Panc1 (cell line): ENCODE measurements around the gene PRKAB2. TPM values are rescaled to one million over a fixed set of nuclear protein-coding genes. Genes with fewer than 3 reads are reported as not detected.

Experiments used
- ATAC-seq: fragments of 200-7000 bp; cut with Tn5 transposase; 2 replicates; pipeline ENCODE4 v1.9.1; 2020; ENCODE audit warnings: mild to moderate bottlenecking, moderate library complexity
- BruUV-seq: library from RNA; stranded (reverse); fragments of 400-500 nt; replicated peaks from 2 replicates; lab custom pipeline; 2021; lab: Mats Ljungman, UMichigan
- CTCF ChIA-PET: fragments of 300-600 bp; sonication (Branson Sonifier 250); formaldehyde crosslinking; loops from one replicate; lab custom pipeline; 2022; ENCODE audit warnings: antibody characterized with exemption; lab: Charles Lee
- POLR2A ChIA-PET: fragments of 300-600 bp; sonication (Branson Sonifier 250); formaldehyde crosslinking; loops from one replicate; lab custom pipeline; 2022; ENCODE audit warnings: antibody characterized with exemption; lab: Charles Lee
- DNase-seq: peaks from one replicate; pipeline ENCODE4 v3.0.0-alpha.2; 2010; ENCODE audit warnings: low read depth, low spot score
- H3K27ac ChIP-seq: 2 replicates; pipeline ENCODE4 v1.5.1; 2011; ENCODE audit warnings: mild to moderate bottlenecking, low read length, inconsistent platforms
- H3K27me3 ChIP-seq: fragments of 200-500 bp; sonication (Bioruptor generic); 2 replicates; pipeline ENCODE4 v1.6.0; 2014; ENCODE audit warnings: low read length, inconsistent platforms; ENCODE audit not compliant: control insufficient read depth, insufficient read depth
- H3K36me3 ChIP-seq: fragments of 200-500 bp; sonication (Bioruptor generic); 2 replicates; pipeline ENCODE4 v1.5.1; 2014; ENCODE audit warnings: inconsistent platforms, mild to moderate bottlenecking, low read length, moderate library complexity; ENCODE audit not compliant: control insufficient read depth, insufficient read depth
- H3K4me1 ChIP-seq: 2 replicates; pipeline ENCODE4 v1.5.1; 2011; ENCODE audit warnings: inconsistent platforms, mild to moderate bottlenecking, low read length, moderate library complexity; ENCODE audit not compliant: control insufficient read depth, insufficient read depth
- H3K4me3 ChIP-seq, 2 experiments: 2 replicates each; pipeline ENCODE4 v1.5.1; 2011 to 2012; ENCODE audit warnings: low read depth in 2 of 2, low read length in 2 of 2, mild to moderate bottlenecking in 2 of 2, inconsistent platforms in 1 of 2, moderate library complexity in 1 of 2
- H3K9me3 ChIP-seq: fragments of 200-500 bp; sonication (Bioruptor generic); 2 replicates; pipeline ENCODE4 v1.5.1; 2014; ENCODE audit warnings: low read depth, mild to moderate bottlenecking, inconsistent platforms, low read length, moderate library complexity; ENCODE audit not compliant: control insufficient read depth, insufficient read depth
- POLR2AphosphoS5 ChIP-seq: IDR thresholded peaks from 2 replicates; pipeline ENCODE4 v1.6.1; 2012; ENCODE audit warnings: mild to moderate bottlenecking, low read depth, low read length, moderate library complexity
- SIN3A ChIP-seq: IDR thresholded peaks from 2 replicates; pipeline ENCODE4 v1.6.1; 2012; ENCODE audit warnings: low read depth, mild to moderate bottlenecking, low read length, moderate library complexity, borderline replicate concordance; ENCODE audit not compliant: insufficient read depth
- TCF7L2 ChIP-seq: IDR thresholded peaks from 2 replicates; pipeline ENCODE4 v1.6.1; 2011; ENCODE audit warnings: mild to moderate bottlenecking, low read depth, low read length, inconsistent platforms
- in situ Hi-C: cut with HindIII; loops from 2 replicates; pipeline ENCODE4 v1.10.0; 2016; ENCODE audit warnings: low sequenced_read_pairs, low pct_unique_long_range_greater_than_20kb
- intact Hi-C: fragments of 100-400 bp; cut with micrococcal nuclease; formaldehyde crosslinking; loops from one replicate; pipeline ENCODE4 v1.10.0; 2022; ENCODE audit not compliant: unreplicated experiment
- total RNA-seq: library from RNA; stranded (reverse); gene quantifications from one replicate; pipeline ENCODE4 v1.2.1, GENCODE V29; 2021; ENCODE audit not compliant: unreplicated experiment
- TF ChIP-seq, protein P1 (sequence below), 2 experiments: IDR thresholded peaks; 2 replicates each; pipeline ENCODE4 v1.6.1; 2011 to 2012; ENCODE audit warnings: low read depth in 2 of 2, control low read depth in 1 of 2, low read length in 1 of 2, mild to moderate bottlenecking in 1 of 2, moderate library complexity in 1 of 2; ENCODE audit not compliant: insufficient read depth in 1 of 2
- TF ChIP-seq, protein P2 (sequence below): fragments of 450-650 bp; IDR thresholded peaks from 2 replicates; pipeline ENCODE4 v1.5.1; 2017; ENCODE audit warnings: mild to moderate bottlenecking

Gene PRKAB2
- total RNA-seq, 1 experiment from 2014 or later, result 6.6 TPM

DNA sequence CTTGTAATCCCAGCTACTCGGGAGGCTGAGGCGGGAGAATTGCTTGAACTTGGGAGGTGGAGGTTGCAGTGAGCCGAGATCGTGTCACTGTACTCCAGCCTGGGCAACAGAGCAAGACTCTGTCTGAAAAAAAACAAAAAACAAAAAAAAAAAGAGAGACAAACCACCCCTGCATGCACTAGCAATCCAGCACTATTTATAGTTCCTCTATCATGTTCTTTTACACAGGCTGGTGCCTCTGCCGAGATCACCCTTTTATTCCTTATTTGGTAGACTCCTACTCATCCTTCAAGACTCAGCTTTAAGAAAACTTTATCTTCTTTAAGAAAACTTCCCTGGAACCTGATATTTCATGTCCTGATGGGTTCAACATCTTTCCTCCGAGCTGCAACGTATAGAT is 42.1 kb upstream of the PRKAB2 start:
- DNase-seq (no peak), ATAC-seq (no peak)
- BruUV-seq, result no TSS peak
- POLR2A ChIA-PET, result no interaction called here
- Histone ChIP-seq H3K9me3 (no peaks in the 10 kb centered on the region), H3K4me3 (no peak overlapping the region), H3K36me3 (no peaks in the 10 kb centered on the region), H3K27me3 (peaks cover 15% of the 10 kb centered on the region; the same call in 1 of the 2 replicates), H3K4me1 (no peaks in the 10 kb centered on the region), H3K27ac (no peak overlapping the region)
- TF ChIP-seq TCF7L2, result no peak
- TF ChIP-seq, protein P1, sequence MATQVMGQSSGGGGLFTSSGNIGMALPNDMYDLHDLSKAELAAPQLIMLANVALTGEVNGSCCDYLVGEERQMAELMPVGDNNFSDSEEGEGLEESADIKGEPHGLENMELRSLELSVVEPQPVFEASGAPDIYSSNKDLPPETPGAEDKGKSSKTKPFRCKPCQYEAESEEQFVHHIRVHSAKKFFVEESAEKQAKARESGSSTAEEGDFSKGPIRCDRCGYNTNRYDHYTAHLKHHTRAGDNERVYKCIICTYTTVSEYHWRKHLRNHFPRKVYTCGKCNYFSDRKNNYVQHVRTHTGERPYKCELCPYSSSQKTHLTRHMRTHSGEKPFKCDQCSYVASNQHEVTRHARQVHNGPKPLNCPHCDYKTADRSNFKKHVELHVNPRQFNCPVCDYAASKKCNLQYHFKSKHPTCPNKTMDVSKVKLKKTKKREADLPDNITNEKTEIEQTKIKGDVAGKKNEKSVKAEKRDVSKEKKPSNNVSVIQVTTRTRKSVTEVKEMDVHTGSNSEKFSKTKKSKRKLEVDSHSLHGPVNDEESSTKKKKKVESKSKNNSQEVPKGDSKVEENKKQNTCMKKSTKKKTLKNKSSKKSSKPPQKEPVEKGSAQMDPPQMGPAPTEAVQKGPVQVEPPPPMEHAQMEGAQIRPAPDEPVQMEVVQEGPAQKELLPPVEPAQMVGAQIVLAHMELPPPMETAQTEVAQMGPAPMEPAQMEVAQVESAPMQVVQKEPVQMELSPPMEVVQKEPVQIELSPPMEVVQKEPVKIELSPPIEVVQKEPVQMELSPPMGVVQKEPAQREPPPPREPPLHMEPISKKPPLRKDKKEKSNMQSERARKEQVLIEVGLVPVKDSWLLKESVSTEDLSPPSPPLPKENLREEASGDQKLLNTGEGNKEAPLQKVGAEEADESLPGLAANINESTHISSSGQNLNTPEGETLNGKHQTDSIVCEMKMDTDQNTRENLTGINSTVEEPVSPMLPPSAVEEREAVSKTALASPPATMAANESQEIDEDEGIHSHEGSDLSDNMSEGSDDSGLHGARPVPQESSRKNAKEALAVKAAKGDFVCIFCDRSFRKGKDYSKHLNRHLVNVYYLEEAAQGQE (IDR thresholded peaks at IDR 0.05; ENCODE audit: insufficient read depth in 1 of 2, low read depth in 2 of 2, low read length in 1 of 2), result no peak
- no peak for TF ChIP-seq POLR2AphosphoS5
- no peak for TF ChIP-seq SIN3A
- TF ChIP-seq, protein P2, sequence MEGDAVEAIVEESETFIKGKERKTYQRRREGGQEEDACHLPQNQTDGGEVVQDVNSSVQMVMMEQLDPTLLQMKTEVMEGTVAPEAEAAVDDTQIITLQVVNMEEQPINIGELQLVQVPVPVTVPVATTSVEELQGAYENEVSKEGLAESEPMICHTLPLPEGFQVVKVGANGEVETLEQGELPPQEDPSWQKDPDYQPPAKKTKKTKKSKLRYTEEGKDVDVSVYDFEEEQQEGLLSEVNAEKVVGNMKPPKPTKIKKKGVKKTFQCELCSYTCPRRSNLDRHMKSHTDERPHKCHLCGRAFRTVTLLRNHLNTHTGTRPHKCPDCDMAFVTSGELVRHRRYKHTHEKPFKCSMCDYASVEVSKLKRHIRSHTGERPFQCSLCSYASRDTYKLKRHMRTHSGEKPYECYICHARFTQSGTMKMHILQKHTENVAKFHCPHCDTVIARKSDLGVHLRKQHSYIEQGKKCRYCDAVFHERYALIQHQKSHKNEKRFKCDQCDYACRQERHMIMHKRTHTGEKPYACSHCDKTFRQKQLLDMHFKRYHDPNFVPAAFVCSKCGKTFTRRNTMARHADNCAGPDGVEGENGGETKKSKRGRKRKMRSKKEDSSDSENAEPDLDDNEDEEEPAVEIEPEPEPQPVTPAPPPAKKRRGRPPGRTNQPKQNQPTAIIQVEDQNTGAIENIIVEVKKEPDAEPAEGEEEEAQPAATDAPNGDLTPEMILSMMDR, result no peak
- intact Hi-C loops, result no loop called here
- in situ Hi-C loops, result no loop called here
- CTCF ChIA-PET, result no interaction called here

DNA sequence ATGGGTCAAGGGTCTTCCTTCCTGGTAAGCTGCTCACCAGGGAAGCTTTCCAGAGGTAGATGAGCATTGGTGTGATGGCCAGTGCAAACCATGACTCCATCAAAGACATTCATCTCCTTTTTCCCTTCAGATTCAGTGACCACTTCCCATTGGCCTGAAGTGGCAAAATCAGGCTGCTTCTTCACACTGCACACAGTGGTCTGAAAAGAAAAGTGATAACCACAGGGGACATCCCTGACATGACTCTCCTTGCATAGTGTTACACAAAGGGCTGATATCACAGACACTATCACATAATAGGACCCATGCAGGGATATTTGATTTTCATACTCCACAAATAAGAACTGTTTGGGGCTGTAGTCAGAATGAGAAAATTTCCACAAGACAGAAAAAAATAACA is 41.0 kb upstream of the PRKAB2 start:
- Histone ChIP-seq H3K9me3 (no peaks in the 10 kb centered on the region), H3K4me3 (no peak overlapping the region), H3K27me3 (peaks cover 13% of the 10 kb centered on the region; the same call in 1 of the 2 replicates), H3K4me1 (no peaks in the 10 kb centered on the region), H3K36me3 (no peaks in the 10 kb centered on the region), H3K27ac (no peak overlapping the region)
- intact Hi-C loops, result no loop called here
- in situ Hi-C loops, result no loop called here
- ATAC-seq (no peak), DNase-seq (no peak)
- POLR2A ChIA-PET, result no interaction called here
- BruUV-seq, result no TSS peak
- CTCF ChIA-PET, result no interaction called here
- TF ChIP-seq POLR2AphosphoS5, result no peak
- TF ChIP-seq SIN3A, result no peak
- TF ChIP-seq, protein P1 (IDR thresholded peaks at IDR 0.05; ENCODE audit: insufficient read depth in 1 of 2, low read depth in 2 of 2, low read length in 1 of 2), result no peak
- TF ChIP-seq, protein P2, result no peak
- no peak for TF ChIP-seq TCF7L2
